Fibroblast of skin of right biceps (primary cell): Measurements from ENCODE around the gene CTBS.
"Not testable (repeated sequence)": the region's sequence is repeated elsewhere in the genome, so short reads cannot be mapped to it uniquely, and the experiment has no call there.

Experiments
- DNase-seq: peaks from one replicate; pipeline ENCODE4 v3.0.0-alpha.2; 2013

CTBS gene

GRCh38 chr1:84573967-84574842 lies at the start of gene CTBS:
TSS of gene CTBS (minus strand) at chr1:84574440. CDS start at chr1:84574415, 25 bp downstream.
- peak; percentile 88 for DNase-seq

GRCh38 chr1:84621553-84621952 lies 47.3 kb upstream of the CTBS start:
- DNase-seq = no peak

GRCh38 chr1:84620720-84621313 lies 46.6 kb upstream of the CTBS start:
- peak; percentile 80 for DNase-seq

GRCh38 chr1:84619383-84620102 lies 45.3 kb upstream of the CTBS start:
- peak; percentile 80 for DNase-seq

GRCh38 chr1:84617349-84617748 lies 43.1 kb upstream of the CTBS start:
- no peak for DNase-seq

GRCh38 chr1:84615790-84616189 lies 41.5 kb upstream of the CTBS start:
- DNase-seq = no peak

- DNase-seq = no peak
These were observed 39.6 kb upstream of the CTBS start for GRCh38 chr1:84613887-84614286.

GRCh38 chr1:84613026-84613425 lies 38.8 kb upstream of the CTBS start:
- DNase-seq = no peak

GRCh38 chr1:84611796-84612195 lies 37.6 kb upstream of the CTBS start:
- DNase-seq = peak; percentile 38

GRCh38 chr1:84611091-84611490 lies 36.9 kb upstream of the CTBS start:
- DNase-seq = no peak

GRCh38 chr1:84606977-84607376 lies 32.7 kb upstream of the CTBS start:
- DNase-seq = no peak

- DNase-seq = no peak
These were observed 30.9 kb upstream of the CTBS start for GRCh38 chr1:84605157-84605556.

- peak; percentile 73 for DNase-seq
These were observed 29.9 kb upstream of the CTBS start for GRCh38 chr1:84603941-84604830.

- DNase-seq = peak; percentile 59
These were observed 29.0 kb upstream of the CTBS start for GRCh38 chr1:84603223-84603622.

GRCh38 chr1:84600796-84601195 lies 26.6 kb upstream of the CTBS start:
- no peak for DNase-seq

- peak; percentile 91 for DNase-seq
These were observed 24.9 kb upstream of the CTBS start for GRCh38 chr1:84598846-84599741.

- DNase-seq = peak; percentile 47
These were observed 24.2 kb upstream of the CTBS start for GRCh38 chr1:84598418-84598817.

- DNase-seq = no peak
These were observed 22.8 kb upstream of the CTBS start for GRCh38 chr1:84597011-84597410.

- not testable (repeated sequence) for DNase-seq
These were observed 20.7 kb upstream of the CTBS start for GRCh38 chr1:84594959-84595358.

- DNase-seq = no peak
These were observed 12.9 kb upstream of the CTBS start for GRCh38 chr1:84587099-84587498.

GRCh38 chr1:84585803-84586202 lies 11.6 kb upstream of the CTBS start:
- no peak for DNase-seq

- DNase-seq = no peak
These were observed 9.9 kb upstream of the CTBS start for GRCh38 chr1:84584126-84584525.
